Measurements from ENCODE around the gene ELF2. TPM values are rescaled to one million over a fixed set of nuclear protein-coding genes. Genes with fewer than 3 reads are reported as not detected.

The ELF2 gene
- total RNA-seq, 1 donor from 2014 or later: 48.0 TPM

- Mint-ChIP-seq H3K9me3 (ENCODE audit: unreplicated experiment) (no peaks in the 10 kb centered on the region), H3K36me3 (ENCODE audit: low read depth, unreplicated experiment) (peaks cover 9% of the 10 kb centered on the region), H3K4me3 (ENCODE audit: unreplicated experiment) (peak overlapping the region; percentile 100), H3K4me1 (ENCODE audit: unreplicated experiment) (peaks cover 36% of the 10 kb centered on the region), H3K27me3 (ENCODE audit: unreplicated experiment) (peaks cover 10% of the 10 kb centered on the region), H3K27ac (ENCODE audit: unreplicated experiment) (peak overlapping the region; percentile 99)
- peak; percentile 90 for DNase-seq (ENCODE audit: low spot score)
- TF ChIP-seq CTCF (IDR thresholded peaks at IDR 0.05; ENCODE audit: unreplicated experiment): peak; percentile 27
Measured at GRCh38 chr4:139083956-139084803, 92.8 kb downstream of the ELF2 start.

- H3K36me3 Mint-ChIP-seq (ENCODE audit: low read depth, unreplicated experiment): peaks cover 9% of the 10 kb centered on the region
- H3K27me3 Mint-ChIP-seq (ENCODE audit: unreplicated experiment): peaks cover 10% of the 10 kb centered on the region
- H3K4me1 Mint-ChIP-seq (ENCODE audit: unreplicated experiment): peaks cover 36% of the 10 kb centered on the region
- peak; percentile 58 for DNase-seq (ENCODE audit: low spot score)
- TF ChIP-seq CTCF (IDR thresholded peaks at IDR 0.05; ENCODE audit: unreplicated experiment): no peak
- no peaks in the 10 kb centered on the region for H3K9me3 Mint-ChIP-seq (ENCODE audit: unreplicated experiment)
- H3K27ac Mint-ChIP-seq (ENCODE audit: unreplicated experiment): peak overlapping the region; percentile 99
- H3K4me3 Mint-ChIP-seq (ENCODE audit: unreplicated experiment): peak overlapping the region; percentile 100
Measured at GRCh38 chr4:139083607-139083955, 93.4 kb downstream of the ELF2 start.

GRCh38 chr4:139082750-139083606 is 94.0 kb downstream of the ELF2 start:
- Mint-ChIP-seq H3K36me3 (ENCODE audit: low read depth, unreplicated experiment) (peaks cover 9% of the 10 kb centered on the region), H3K9me3 (ENCODE audit: unreplicated experiment) (no peaks in the 10 kb centered on the region), H3K4me3 (ENCODE audit: unreplicated experiment) (peak overlapping the region; percentile 100), H3K27ac (ENCODE audit: unreplicated experiment) (peak overlapping the region; percentile 99), H3K27me3 (ENCODE audit: unreplicated experiment) (peaks cover 10% of the 10 kb centered on the region), H3K4me1 (ENCODE audit: unreplicated experiment) (peaks cover 36% of the 10 kb centered on the region)
- no peak for TF ChIP-seq CTCF (IDR thresholded peaks at IDR 0.05; ENCODE audit: unreplicated experiment)
- DNase-seq (ENCODE audit: low spot score): peak; percentile 91

- TF ChIP-seq CTCF (IDR thresholded peaks at IDR 0.05; ENCODE audit: unreplicated experiment): no peak
- peaks cover 5% of the 10 kb centered on the region for H3K36me3 Mint-ChIP-seq (ENCODE audit: low read depth, unreplicated experiment)
- no peak overlapping the region for H3K4me3 Mint-ChIP-seq (ENCODE audit: unreplicated experiment)
- H3K9me3 Mint-ChIP-seq (ENCODE audit: unreplicated experiment): no peaks in the 10 kb centered on the region
- H3K4me1 Mint-ChIP-seq (ENCODE audit: unreplicated experiment): peaks cover 24% of the 10 kb centered on the region
- peaks cover 5% of the 10 kb centered on the region for H3K27me3 Mint-ChIP-seq (ENCODE audit: unreplicated experiment)
- no peak for DNase-seq (ENCODE audit: low spot score)
- H3K27ac Mint-ChIP-seq (ENCODE audit: unreplicated experiment): no peak overlapping the region
Measured at GRCh38 chr4:139078926-139079325, 98.1 kb downstream of the ELF2 start.
